Activated T-helper 2 cell treated with anti-CD3 and anti-CD28 coated beads, Interferon-gamma antibody, Interleukin-2, Interleukin-4, amounts not matched to agents 10 μg/mL and 5 μg/mL and 100 μg/mL, durations not matched to agents 14 hours and 24 hours and 36 hours (primary cell): ENCODE measurements around the gene ZSCAN32. TPM values are rescaled to one million over a fixed set of nuclear protein-coding genes. Genes with fewer than 3 reads are reported as not detected.

Experiments
- DNase-seq: peaks from one replicate; pipeline ENCODE4 v3.0.0; 2021; ENCODE audit warnings: low spot score
- H3K27ac Mint-ChIP-seq: one replicate; pipeline ENCODE4 v1.8.0; 2021; ENCODE audit warnings: mixed read lengths
- H3K27me3 Mint-ChIP-seq: one replicate; pipeline ENCODE4 v1.8.0; 2021; ENCODE audit warnings: low read depth, mixed read lengths
- H3K36me3 Mint-ChIP-seq: one replicate; pipeline ENCODE4 v1.8.0; 2021; ENCODE audit warnings: low read depth, mixed read lengths
- H3K4me1 Mint-ChIP-seq: one replicate; pipeline ENCODE4 v1.8.0; 2021; ENCODE audit warnings: low read depth, mixed read lengths
- H3K4me3 Mint-ChIP-seq: one replicate; pipeline ENCODE4 v1.8.0; 2021; ENCODE audit warnings: low read depth, mild to moderate bottlenecking, moderate library complexity, mixed read lengths
- H3K9me3 Mint-ChIP-seq: one replicate; pipeline ENCODE4 v1.8.0; 2021; ENCODE audit warnings: mixed read lengths
- intact Hi-C: fragments of 100-400 bp; cut with micrococcal nuclease; formaldehyde crosslinking; loops from one replicate; pipeline ENCODE4 v1.15.1; 2023
- total RNA-seq: library from RNA; stranded (reverse); gene quantifications from 2 replicates; pipeline ENCODE4 v1.2.3, GENCODE V29; 2022

ZSCAN32 gene
- total RNA-seq, 1 donor from 2014 or later = 16.1 TPM

DNA sequence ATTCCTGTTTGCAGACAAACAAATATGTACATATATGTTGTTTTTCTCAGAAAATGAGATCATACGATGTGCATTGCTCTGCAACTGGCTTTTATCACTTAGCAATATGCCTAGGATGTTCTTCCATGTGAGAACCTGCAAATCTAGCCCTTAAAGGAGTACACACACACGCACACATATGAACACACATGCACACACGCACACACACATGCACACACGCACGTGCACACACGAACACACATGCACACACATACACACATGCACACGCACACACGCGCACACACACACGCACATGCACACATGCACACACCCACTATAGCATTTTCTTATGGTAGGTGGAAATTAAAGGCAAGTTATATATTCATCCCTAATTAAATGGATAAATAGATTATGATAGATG is 53.2 kb downstream of the ZSCAN32 start:
- H3K27ac Mint-ChIP-seq = no peak overlapping the region

GRCh38 chr16:3346041-3346440 is 54.8 kb downstream of the ZSCAN32 start:
- H3K27ac Mint-ChIP-seq = no peak overlapping the region
- no peaks in the 10 kb centered on the region for H3K27me3 Mint-ChIP-seq
- intact Hi-C loops = no loop called here
- no peak for DNase-seq
- no peaks in the 10 kb centered on the region for H3K36me3 Mint-ChIP-seq
- H3K9me3 Mint-ChIP-seq = peaks cover 23% of the 10 kb centered on the region
- no peak overlapping the region for H3K4me3 Mint-ChIP-seq
- no peaks in the 10 kb centered on the region for H3K4me1 Mint-ChIP-seq

More for the DNA sequence above, 53.2 kb downstream of the ZSCAN32 start:
- H3K27me3 Mint-ChIP-seq = no peaks in the 10 kb centered on the region
- intact Hi-C loops = no loop called here
- H3K4me1 Mint-ChIP-seq = no peaks in the 10 kb centered on the region
- no peak for DNase-seq
- H3K9me3 Mint-ChIP-seq = peaks cover 22% of the 10 kb centered on the region
- H3K4me3 Mint-ChIP-seq = no peak overlapping the region
- H3K36me3 Mint-ChIP-seq = no peaks in the 10 kb centered on the region

Other genes starting within 250 kb of the ZSCAN32 start
- gene OR1F1, start 212.8 kb downstream of the ZSCAN32 start, total RNA-seq = not detected in 2 replicates
- 11.0 and 12.2 TPM in 2 replicates for gene ZNF200, start 165.8 kb downstream of the ZSCAN32 start, total RNA-seq
- 0.18 TPM in 1 of 2 replicates, not detected in the other for gene MEFV, start 144.4 kb downstream of the ZSCAN32 start, total RNA-seq
- gene ZNF263, start 117.5 kb downstream of the ZSCAN32 start, total RNA-seq = 22.9 and 26.6 TPM in 2 replicates
- gene TIGD7, start 95.6 kb downstream of the ZSCAN32 start, total RNA-seq = 2.5 and 3.6 TPM in 2 replicates
- gene ZNF75A, start 95.5 kb downstream of the ZSCAN32 start, total RNA-seq = 25.4 and 31.8 TPM in 2 replicates
- not detected in 2 replicates for gene OR2C1, start 45.1 kb downstream of the ZSCAN32 start, total RNA-seq
- 9.2 and 11.1 TPM in 2 replicates for gene ZNF174, start 211 bp upstream of the ZSCAN32 start, total RNA-seq
- gene ZNF597, start 42.5 kb upstream of the ZSCAN32 start, total RNA-seq = 1.8 and 1.9 TPM in 2 replicates
- gene NAA60, start 42.7 kb upstream of the ZSCAN32 start, total RNA-seq = 31.0 and 36.2 TPM in 2 replicates
- gene C16orf90, start 94.5 kb upstream of the ZSCAN32 start, total RNA-seq = not detected in 2 replicates
- gene CLUAP1, start 100.0 kb upstream of the ZSCAN32 start, total RNA-seq = 13.7 and 19.9 TPM in 2 replicates
- 28.8 and 29.6 TPM in 2 replicates for gene NLRC3, start 176.4 kb upstream of the ZSCAN32 start, total RNA-seq
- gene SLX4, start 210.6 kb upstream of the ZSCAN32 start, total RNA-seq = 11.8 and 12.2 TPM in 2 replicates